HCT116 (cell line): Measurements from ENCODE around the gene CLGN. TPM values are rescaled to one million over a fixed set of nuclear protein-coding genes. Genes with fewer than 3 reads are reported as not detected.
A peak's percentile ranks its signal among the peaks of the same experiment; 100 is the strongest.

ENCODE experiments used
- ATAC-seq: fragments of 200-7000 bp; cut with Tn5 transposase; 2 replicates; pipeline ENCODE4 v1.9.1; 2020; ENCODE audit warnings: mild to moderate bottlenecking, moderate library complexity
- BruUV-seq: library from RNA; stranded (reverse); fragments of 400-500 nt; replicated peaks from 2 replicates; lab custom pipeline; 2021; lab: Mats Ljungman, UMichigan
- CTCF ChIA-PET: fragments of 300-600 bp; sonication (Branson Sonifier 250); formaldehyde crosslinking; loops from one replicate; lab custom pipeline; 2021; ENCODE audit warnings: antibody characterized with exemption; lab: Charles Lee
- POLR2A ChIA-PET: fragments of 300-600, 350-600 bp; sonication (Branson Sonifier 250); formaldehyde crosslinking; loops from one replicate; lab custom pipeline; 2021; ENCODE audit warnings: antibody characterized with exemption; lab: Charles Lee
- RAD21 ChIA-PET, 2 experiments: fragments of 300-600 bp; sonication (Branson Sonifier 250); formaldehyde crosslinking; loops; one replicate each; lab custom pipeline; 2023; ENCODE audit warnings: low total read pairs in 2 of 2; ENCODE audit not compliant: uncharacterized antibody in 2 of 2, unreplicated experiment in 2 of 2, low non-redundant PET in 1 of 2; lab: Charles Lee
- DNase-seq: peaks from one replicate; pipeline ENCODE4 v3.0.0-alpha.2; 2010; ENCODE audit warnings: low read depth, low spot score
- H2AFZ ChIP-seq: fragments of 200-600 bp; shearing (Covaris generic), sonication (generic); 2 replicates; pipeline ENCODE4 v1.6.1; 2017; ENCODE audit warnings: low read depth, mixed run types, mixed read lengths, antibody characterized with exemption, low read length; ENCODE audit not compliant: poor library complexity, severe bottlenecking
- H3K27ac ChIP-seq: 2 replicates; pipeline ENCODE4 v1.5.1; 2012; ENCODE audit warnings: low read depth, low read length
- H3K27me3 ChIP-seq: fragments of 200-600 bp; sonication (generic); 2 replicates; pipeline ENCODE4 v1.6.1; 2016; ENCODE audit warnings: mixed run types, low read length, mixed read lengths; ENCODE audit not compliant: insufficient read depth
- H3K36me3 ChIP-seq, 2 experiments: fragments of 200-500 bp in 1 of 2; fragments of 200-600 bp in 1 of 2; sonication (Bioruptor generic) in 1 of 2; sonication (generic) in 1 of 2; 2 replicates each; pipeline versions ENCODE4 v1.5.1 to v1.6.1; 2014 to 2016; ENCODE audit warnings: low read length in 2 of 2, inconsistent platforms in 1 of 2, mixed read lengths in 1 of 2, mixed run types in 1 of 2; ENCODE audit not compliant: insufficient read depth in 2 of 2, control insufficient read depth in 1 of 2
- H3K4me1 ChIP-seq, 2 experiments: fragments of 200-600 bp in 1 of 2; sonication (generic) in 1 of 2; 2 replicates each; pipeline versions ENCODE4 v1.5.1 to v1.6.1; 2012 to 2017; ENCODE audit warnings: low read length in 2 of 2, inconsistent platforms in 1 of 2, mild to moderate bottlenecking in 1 of 2, mixed read lengths in 1 of 2, mixed run types in 1 of 2, moderate library complexity in 1 of 2; ENCODE audit not compliant: insufficient read depth in 2 of 2, control insufficient read depth in 1 of 2
- H3K4me2 ChIP-seq: fragments of 200-600 bp; sonication (generic); 2 replicates; pipeline ENCODE4 v1.6.1; 2017; ENCODE audit warnings: mixed run types, low read length, mixed read lengths
- H3K4me3 ChIP-seq, 2 experiments: fragments of 200-600 bp in 1 of 2; sonication (generic) in 1 of 2; replicated peaks in 1 of 2; 2 replicates each; pipeline ENCODE4 v1.5.1; 2011 to 2016; ENCODE audit warnings: low read length in 2 of 2, control low read depth in 1 of 2, low read depth in 1 of 2, mild to moderate bottlenecking in 1 of 2, mixed read lengths in 1 of 2, mixed run types in 1 of 2
- H3K79me2 ChIP-seq: fragments of 200-600 bp; sonication (generic); 2 replicates; pipeline ENCODE4 v1.6.1; 2017; ENCODE audit warnings: mild to moderate bottlenecking, mixed run types, low read length, moderate library complexity, mixed read lengths; ENCODE audit not compliant: insufficient read depth
- H3K9ac ChIP-seq: fragments of 200-600 bp; sonication (generic); 2 replicates; pipeline ENCODE4 v1.6.1; 2016; ENCODE audit warnings: low read length, mixed read lengths
- H3K9me2 ChIP-seq: fragments of 200-600 bp; sonication (generic), shearing (Covaris generic); 2 replicates; pipeline ENCODE4 v1.6.1; 2017; ENCODE audit warnings: mixed run types, mild to moderate bottlenecking, moderate library complexity; ENCODE audit not compliant: insufficient read depth
- H3K9me3 ChIP-seq, 2 experiments: fragments of 200-500 bp in 1 of 2; fragments of 200-600 bp in 1 of 2; sonication (Bioruptor generic) in 1 of 2; sonication (generic) in 1 of 2; 2 replicates each; pipeline ENCODE4 v1.6.1; 2014 to 2017; ENCODE audit warnings: low read length in 2 of 2, mixed read lengths in 2 of 2, inconsistent platforms in 1 of 2, low read depth in 1 of 2, mild to moderate bottlenecking in 1 of 2, mixed run types in 1 of 2, moderate library complexity in 1 of 2; ENCODE audit not compliant: control insufficient read depth in 1 of 2, insufficient read depth in 1 of 2
- H4K20me1 ChIP-seq: fragments of 200-600 bp; sonication (generic), shearing (Covaris generic); 2 replicates; pipeline ENCODE4 v1.6.1; 2017; ENCODE audit warnings: mixed run types, mild to moderate bottlenecking, moderate library complexity; ENCODE audit not compliant: insufficient read depth
- CBX3 ChIP-seq: IDR thresholded peaks from 2 replicates; pipeline ENCODE4 v1.6.1; 2012; ENCODE audit warnings: low read depth
- CEBPB ChIP-seq: IDR thresholded peaks from 2 replicates; pipeline ENCODE4 v1.6.1; 2012; ENCODE audit warnings: low read depth
- ELF1 ChIP-seq: IDR thresholded peaks from 2 replicates; pipeline ENCODE4 v1.6.1; 2012; ENCODE audit warnings: low read depth, borderline replicate concordance
- EZH2 ChIP-seq: fragments of 200-600 bp; sonication (generic); IDR thresholded peaks from 2 replicates; pipeline ENCODE4 v1.6.1; 2017; ENCODE audit warnings: antibody characterized with exemption, mixed run types
- JUND ChIP-seq: IDR thresholded peaks from 2 replicates; pipeline ENCODE4 v1.6.1; 2012
- POLR2AphosphoS5 ChIP-seq: IDR thresholded peaks from 2 replicates; pipeline ENCODE4 v1.6.1; 2011; ENCODE audit warnings: mild to moderate bottlenecking, low read depth, low read length, moderate library complexity
- RAD21 ChIP-seq: IDR thresholded peaks from 2 replicates; pipeline ENCODE4 v1.6.1; 2012; ENCODE audit warnings: low read depth, mild to moderate bottlenecking
- SP1 ChIP-seq: IDR thresholded peaks from 2 replicates; pipeline ENCODE4 v1.6.1; 2012; ENCODE audit warnings: low read depth
- SRF ChIP-seq: IDR thresholded peaks from 2 replicates; pipeline ENCODE4 v1.6.1; 2012; ENCODE audit warnings: low read depth
- TCF7L2 ChIP-seq: IDR thresholded peaks from 2 replicates; pipeline ENCODE4 v1.7.0; 2011; ENCODE audit warnings: borderline replicate concordance, inconsistent platforms; ENCODE audit not compliant: insufficient read depth, insufficient read length; ENCODE audit errors: extremely low read depth
- YY1 ChIP-seq: IDR thresholded peaks from 2 replicates; pipeline ENCODE4 v1.6.1; 2011; ENCODE audit warnings: low read length, low read depth, moderate library complexity, mild to moderate bottlenecking; ENCODE audit not compliant: insufficient replicate concordance; ENCODE audit errors: extremely low read depth
- ZFX ChIP-seq: fragments of 450-650 bp; IDR thresholded peaks from 2 replicates; pipeline ENCODE4 v1.6.1; 2017
- ZNF274 ChIP-seq: fragments of 200-500 bp; sonication (Bioruptor generic); IDR thresholded peaks from 2 replicates; pipeline ENCODE4 v1.6.1; 2014; ENCODE audit warnings: mild to moderate bottlenecking, low read depth, low read length, inconsistent platforms
- intact Hi-C: fragments of 100-400 bp; cut with micrococcal nuclease; formaldehyde crosslinking; loops from 2 replicates; pipeline ENCODE4 v1.10.0; 2022
- total RNA-seq: library from RNA; stranded (reverse); gene quantifications from one replicate; pipeline ENCODE4 v1.2.1, GENCODE V29; 2021; ENCODE audit not compliant: unreplicated experiment
- TF ChIP-seq, protein P1 (sequence below), 3 experiments: fragments of 200-600 bp in 1 of 3; sonication (generic) in 1 of 3; IDR thresholded peaks in 2 of 3; conservative IDR thresholded peaks in 1 of 3; 2 replicates each; pipeline ENCODE4 v1.5.1; 2012 to 2017; ENCODE audit warnings: low read depth in 2 of 3, low read length in 2 of 3, antibody characterized with exemption in 1 of 3, borderline replicate concordance in 1 of 3, control low read depth in 1 of 3, mild to moderate bottlenecking in 1 of 3, mixed read lengths in 1 of 3, mixed run types in 1 of 3, moderate library complexity in 1 of 3; ENCODE audit not compliant: insufficient read depth in 1 of 3
- TF ChIP-seq, protein P2 (sequence below): IDR thresholded peaks from 2 replicates; pipeline ENCODE4 v1.6.1; 2012; ENCODE audit warnings: low read depth
- TF ChIP-seq, protein P3 (sequence below): IDR thresholded peaks from 2 replicates; pipeline ENCODE4 v1.6.1; 2012

CLGN gene
- total RNA-seq, 1 experiment from 2014 or later: 1.4 TPM

DNA sequence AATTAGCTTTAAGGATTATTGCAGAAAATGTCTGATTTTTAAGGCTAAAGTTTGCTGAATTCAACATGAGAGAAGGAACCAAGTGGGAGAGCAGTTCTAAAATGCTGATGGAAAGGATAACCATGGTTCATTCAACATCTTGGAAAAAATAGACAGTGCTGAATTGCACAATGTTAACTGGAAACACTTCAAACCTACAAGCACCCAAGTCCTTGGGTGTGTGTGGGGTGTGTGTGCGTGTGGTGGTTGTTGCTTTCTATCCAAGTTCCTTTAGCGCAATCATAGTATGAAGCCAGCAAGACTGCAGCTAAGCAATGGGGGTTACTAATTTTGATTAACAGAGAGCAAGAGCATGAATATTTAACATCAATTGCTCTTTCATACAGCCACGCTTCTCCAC lies 83.3 kb downstream of the CLGN start:
- H3K79me2 ChIP-seq: no peaks in the 10 kb centered on the region
- no peaks in the 10 kb centered on the region for H3K9me3 ChIP-seq
- no TSS peak for BruUV-seq
- TF ChIP-seq, protein P1, sequence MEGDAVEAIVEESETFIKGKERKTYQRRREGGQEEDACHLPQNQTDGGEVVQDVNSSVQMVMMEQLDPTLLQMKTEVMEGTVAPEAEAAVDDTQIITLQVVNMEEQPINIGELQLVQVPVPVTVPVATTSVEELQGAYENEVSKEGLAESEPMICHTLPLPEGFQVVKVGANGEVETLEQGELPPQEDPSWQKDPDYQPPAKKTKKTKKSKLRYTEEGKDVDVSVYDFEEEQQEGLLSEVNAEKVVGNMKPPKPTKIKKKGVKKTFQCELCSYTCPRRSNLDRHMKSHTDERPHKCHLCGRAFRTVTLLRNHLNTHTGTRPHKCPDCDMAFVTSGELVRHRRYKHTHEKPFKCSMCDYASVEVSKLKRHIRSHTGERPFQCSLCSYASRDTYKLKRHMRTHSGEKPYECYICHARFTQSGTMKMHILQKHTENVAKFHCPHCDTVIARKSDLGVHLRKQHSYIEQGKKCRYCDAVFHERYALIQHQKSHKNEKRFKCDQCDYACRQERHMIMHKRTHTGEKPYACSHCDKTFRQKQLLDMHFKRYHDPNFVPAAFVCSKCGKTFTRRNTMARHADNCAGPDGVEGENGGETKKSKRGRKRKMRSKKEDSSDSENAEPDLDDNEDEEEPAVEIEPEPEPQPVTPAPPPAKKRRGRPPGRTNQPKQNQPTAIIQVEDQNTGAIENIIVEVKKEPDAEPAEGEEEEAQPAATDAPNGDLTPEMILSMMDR (IDR thresholded peaks at IDR 0.05 in 2 of 3, conservative IDR thresholded peaks at IDR 0.05 in 1 of 3; ENCODE audit: borderline replicate concordance in 1 of 3, insufficient read depth in 1 of 3, low read depth in 2 of 3, low read length in 2 of 3): no peak
- TF ChIP-seq EZH2 (no peak), ZNF274 (no peak), POLR2AphosphoS5 (no peak), SRF (no peak), CEBPB (no peak), SP1 (no peak)
- ATAC-seq (no peak), DNase-seq (no peak)
- POLR2A ChIA-PET: no interaction called here
- no peaks in the 10 kb centered on the region for H3K36me3 ChIP-seq
- RAD21 ChIA-PET: no interaction called here
- peaks cover 2 to 7% of the 10 kb centered on the region in 2 experiments; a peak in 3 of 4 replicates for H3K4me1 ChIP-seq
- peak overlapping the region; percentile 93 for H2AFZ ChIP-seq
- intact Hi-C loops: no loop called here
- H4K20me1 ChIP-seq: no peaks in the 10 kb centered on the region
- no peak overlapping the region for H3K27ac ChIP-seq
- CTCF ChIA-PET: interaction anchor here (1.1 kb wide), 2 partner anchors 14 to 16 kb away, joined by 4 to 5 read pairs; no protein-coding TSS in a partner anchor
- H3K9me2 ChIP-seq: no peaks in the 10 kb centered on the region
- H3K4me2 ChIP-seq: no peak overlapping the region
- no peak overlapping the region for H3K9ac ChIP-seq
- no peaks in the 10 kb centered on the region for H3K27me3 ChIP-seq
- no peak overlapping the region for H3K4me3 ChIP-seq

DNA sequence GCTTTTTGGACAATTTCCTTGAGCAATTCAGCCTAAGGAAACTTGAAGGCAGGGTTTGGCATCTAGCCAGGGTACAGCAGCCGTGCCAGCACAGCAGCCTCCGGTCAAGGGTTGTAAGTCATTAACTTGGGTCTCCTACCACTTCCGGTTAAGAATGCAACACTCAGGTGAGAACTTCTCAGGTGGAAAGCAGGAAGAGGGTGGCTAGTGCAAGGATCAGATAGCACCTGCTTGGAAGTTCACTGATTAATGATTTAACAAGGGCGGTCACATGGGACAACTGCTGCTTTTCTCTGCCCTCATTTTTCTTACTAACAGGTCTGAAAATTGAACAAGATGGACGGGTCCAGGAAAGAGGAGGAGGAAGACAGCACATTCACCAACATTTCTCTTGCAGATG lies 84.1 kb downstream of the CLGN start:
- Histone ChIP-seq H2AFZ (peak overlapping the region; percentile 93), H3K9me2 (no peaks in the 10 kb centered on the region), H3K9ac (no peak overlapping the region), H3K79me2 (no peaks in the 10 kb centered on the region), H3K4me2 (peak overlapping the region; percentile 65), H3K4me3 (peak overlapping the region in 1 of 2 experiments; percentile 24; a peak in 1 of 4 replicates), H4K20me1 (no peaks in the 10 kb centered on the region), H3K27ac (no peak overlapping the region), H3K27me3 (no peaks in the 10 kb centered on the region), H3K9me3 (no peaks in the 10 kb centered on the region), H3K4me1 (peaks cover 2 to 7% of the 10 kb centered on the region in 2 experiments; a peak in 3 of 4 replicates), H3K36me3 (no peaks in the 10 kb centered on the region)
- no TSS peak for BruUV-seq
- ChIA-PET CTCF (interaction anchor here (1.1 kb wide), 2 partner anchors 13 to 17 kb away, joined by 4 to 5 read pairs; no protein-coding TSS in a partner anchor), RAD21 (no interaction called here), POLR2A (no interaction called here)
- DNase-seq: peak; percentile 31
- ATAC-seq: peak; percentile 59
- intact Hi-C loops: no loop called here
- TF ChIP-seq, protein P2, sequence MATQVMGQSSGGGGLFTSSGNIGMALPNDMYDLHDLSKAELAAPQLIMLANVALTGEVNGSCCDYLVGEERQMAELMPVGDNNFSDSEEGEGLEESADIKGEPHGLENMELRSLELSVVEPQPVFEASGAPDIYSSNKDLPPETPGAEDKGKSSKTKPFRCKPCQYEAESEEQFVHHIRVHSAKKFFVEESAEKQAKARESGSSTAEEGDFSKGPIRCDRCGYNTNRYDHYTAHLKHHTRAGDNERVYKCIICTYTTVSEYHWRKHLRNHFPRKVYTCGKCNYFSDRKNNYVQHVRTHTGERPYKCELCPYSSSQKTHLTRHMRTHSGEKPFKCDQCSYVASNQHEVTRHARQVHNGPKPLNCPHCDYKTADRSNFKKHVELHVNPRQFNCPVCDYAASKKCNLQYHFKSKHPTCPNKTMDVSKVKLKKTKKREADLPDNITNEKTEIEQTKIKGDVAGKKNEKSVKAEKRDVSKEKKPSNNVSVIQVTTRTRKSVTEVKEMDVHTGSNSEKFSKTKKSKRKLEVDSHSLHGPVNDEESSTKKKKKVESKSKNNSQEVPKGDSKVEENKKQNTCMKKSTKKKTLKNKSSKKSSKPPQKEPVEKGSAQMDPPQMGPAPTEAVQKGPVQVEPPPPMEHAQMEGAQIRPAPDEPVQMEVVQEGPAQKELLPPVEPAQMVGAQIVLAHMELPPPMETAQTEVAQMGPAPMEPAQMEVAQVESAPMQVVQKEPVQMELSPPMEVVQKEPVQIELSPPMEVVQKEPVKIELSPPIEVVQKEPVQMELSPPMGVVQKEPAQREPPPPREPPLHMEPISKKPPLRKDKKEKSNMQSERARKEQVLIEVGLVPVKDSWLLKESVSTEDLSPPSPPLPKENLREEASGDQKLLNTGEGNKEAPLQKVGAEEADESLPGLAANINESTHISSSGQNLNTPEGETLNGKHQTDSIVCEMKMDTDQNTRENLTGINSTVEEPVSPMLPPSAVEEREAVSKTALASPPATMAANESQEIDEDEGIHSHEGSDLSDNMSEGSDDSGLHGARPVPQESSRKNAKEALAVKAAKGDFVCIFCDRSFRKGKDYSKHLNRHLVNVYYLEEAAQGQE: no peak
- TF ChIP-seq ZFX (no peak), ZNF274 (no peak), JUND (no peak), ELF1 (peak; percentile 49; the same call in 1 of the 2 replicates), TCF7L2 (no peak), CBX3 (peak; percentile 48; the same call in 1 of the 2 replicates), YY1 (no peak), RAD21 (no peak), SP1 (no peak)
- TF ChIP-seq, protein P3, sequence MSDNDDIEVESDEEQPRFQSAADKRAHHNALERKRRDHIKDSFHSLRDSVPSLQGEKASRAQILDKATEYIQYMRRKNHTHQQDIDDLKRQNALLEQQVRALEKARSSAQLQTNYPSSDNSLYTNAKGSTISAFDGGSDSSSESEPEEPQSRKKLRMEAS: 0 out of 2 replicates have a peak, but pooled peaks have one; percentile 40
